Astrocyte of the cerebellum (primary cell): ENCODE results near the gene IGFN1.

ENCODE experiments used
- DNase-seq: peaks from one replicate; pipeline ENCODE4 v3.0.0-alpha.2; 2011; ENCODE audit warnings: low read depth
- H3K4me3 ChIP-seq: 2 replicates; pipeline ENCODE4 v1.5.1; 2011; ENCODE audit warnings: mild to moderate bottlenecking, low read depth, low read length, moderate library complexity
- in situ Hi-C: cut with HindIII; loops from 2 replicates; pipeline ENCODE4 v1.10.0; 2017; ENCODE audit warnings: low sequenced_read_pairs
- TF ChIP-seq, protein P1 (sequence below): IDR thresholded peaks from 2 replicates; pipeline ENCODE4 v1.5.1; 2012; ENCODE audit warnings: low read length, low read depth, moderate library complexity, mild to moderate bottlenecking; ENCODE audit errors: missing control alignments

Gene IGFN1

DNA sequence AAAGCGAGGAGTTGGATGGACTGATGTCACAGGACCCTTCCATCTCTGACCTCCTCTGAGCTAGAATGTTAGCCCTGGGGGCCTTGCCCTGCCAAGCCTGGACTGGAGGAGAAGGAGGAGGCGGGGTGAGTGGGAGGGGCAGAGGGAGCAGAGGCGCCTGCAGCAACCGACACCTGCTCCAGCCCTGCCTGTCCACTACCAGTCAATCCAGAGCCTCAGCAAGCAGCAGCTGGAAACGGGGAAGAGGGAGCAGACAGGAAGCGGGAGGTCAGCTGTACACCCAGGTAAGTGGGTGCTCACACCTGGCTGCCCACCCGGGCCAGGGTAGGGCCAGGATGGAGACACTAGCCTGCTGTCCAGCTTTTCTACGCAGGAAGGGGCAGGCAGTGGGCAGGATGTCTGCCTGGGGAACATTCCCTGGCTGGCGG, at the start of gene IGFN1:
Gene IGFN1 (plus strand): TSS at position 201 of the 428 bp plus-strand sequence. CDS start 2,470 bp downstream, outside the sequence.
- H3K4me3 ChIP-seq = no peak within 1 kb of the TSS
- TF ChIP-seq, protein P1, sequence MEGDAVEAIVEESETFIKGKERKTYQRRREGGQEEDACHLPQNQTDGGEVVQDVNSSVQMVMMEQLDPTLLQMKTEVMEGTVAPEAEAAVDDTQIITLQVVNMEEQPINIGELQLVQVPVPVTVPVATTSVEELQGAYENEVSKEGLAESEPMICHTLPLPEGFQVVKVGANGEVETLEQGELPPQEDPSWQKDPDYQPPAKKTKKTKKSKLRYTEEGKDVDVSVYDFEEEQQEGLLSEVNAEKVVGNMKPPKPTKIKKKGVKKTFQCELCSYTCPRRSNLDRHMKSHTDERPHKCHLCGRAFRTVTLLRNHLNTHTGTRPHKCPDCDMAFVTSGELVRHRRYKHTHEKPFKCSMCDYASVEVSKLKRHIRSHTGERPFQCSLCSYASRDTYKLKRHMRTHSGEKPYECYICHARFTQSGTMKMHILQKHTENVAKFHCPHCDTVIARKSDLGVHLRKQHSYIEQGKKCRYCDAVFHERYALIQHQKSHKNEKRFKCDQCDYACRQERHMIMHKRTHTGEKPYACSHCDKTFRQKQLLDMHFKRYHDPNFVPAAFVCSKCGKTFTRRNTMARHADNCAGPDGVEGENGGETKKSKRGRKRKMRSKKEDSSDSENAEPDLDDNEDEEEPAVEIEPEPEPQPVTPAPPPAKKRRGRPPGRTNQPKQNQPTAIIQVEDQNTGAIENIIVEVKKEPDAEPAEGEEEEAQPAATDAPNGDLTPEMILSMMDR = no peak
- no peak for DNase-seq
- in situ Hi-C loops = no loop called here

DNA sequence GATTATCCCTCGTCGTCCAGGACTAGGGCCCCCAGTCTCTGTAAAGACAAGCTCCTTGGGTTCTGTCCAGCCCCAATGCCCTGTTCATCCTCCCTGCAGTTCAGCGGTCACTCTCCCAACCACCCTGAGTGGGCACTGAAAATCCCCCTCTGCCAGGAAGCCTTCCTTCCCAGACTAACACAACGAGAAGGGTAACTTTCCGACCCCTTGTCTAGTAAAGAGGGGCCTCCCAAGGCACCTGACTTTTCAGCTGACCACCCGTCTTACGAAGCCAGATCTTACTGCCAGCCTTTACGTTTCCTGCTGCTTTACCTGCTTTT, 49.7 kb upstream of the IGFN1 start:
- TF ChIP-seq, protein P1 = no peak
- no peak overlapping the region for H3K4me3 ChIP-seq
- DNase-seq = no peak
- in situ Hi-C loops = no loop called here

DNA sequence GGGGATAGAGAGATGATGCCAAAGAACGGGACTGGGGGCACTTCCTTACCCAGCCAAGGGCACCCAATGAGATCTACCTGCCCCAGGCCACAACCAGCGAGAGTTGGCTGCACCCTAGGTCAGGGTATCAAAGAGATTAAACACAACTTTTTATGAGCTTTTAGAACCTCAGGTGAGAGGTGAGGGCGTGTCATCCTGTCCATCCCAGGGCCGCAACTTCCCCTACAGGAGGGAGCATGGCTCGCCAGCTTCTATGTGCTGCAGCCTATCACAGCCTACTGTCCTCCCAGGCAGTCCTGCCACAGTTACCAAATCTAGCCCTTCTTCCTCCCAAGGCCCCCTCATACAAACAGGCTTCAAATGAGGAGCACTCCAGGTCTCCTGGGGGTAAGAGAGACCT, 49.2 kb upstream of the IGFN1 start:
- no peak for DNase-seq
- TF ChIP-seq, protein P1 = no peak
- in situ Hi-C loops = no loop called here
- H3K4me3 ChIP-seq = no peak overlapping the region

GRCh38 chr1:201142011-201142848, 48.4 kb upstream of the IGFN1 start:
- in situ Hi-C loops = no loop called here
- H3K4me3 ChIP-seq = no peak overlapping the region
- TF ChIP-seq, protein P1 = no peak
- DNase-seq = no peak

- TF ChIP-seq, protein P1 = no peak
- no peak for DNase-seq
- no peak overlapping the region for H3K4me3 ChIP-seq
- in situ Hi-C loops = no loop called here
Observed at GRCh38 chr1:201142849-201143725, 47.5 kb upstream of the IGFN1 start.

GRCh38 chr1:201143726-201144635, 46.6 kb upstream of the IGFN1 start:
- no peak for DNase-seq
- no peak overlapping the region for H3K4me3 ChIP-seq
- in situ Hi-C loops = no loop called here
- TF ChIP-seq, protein P1 = no peak
